ENCODE data around the gene DOCK9. TPM values are rescaled to one million over a fixed set of nuclear protein-coding genes. Genes with fewer than 3 reads are reported as not detected.

The DOCK9 gene
- polyA plus RNA-seq, 1 donor (not counting 4 experiments of a cell fraction or from before 2014, with no cell fraction given): 110 TPM

DNA sequence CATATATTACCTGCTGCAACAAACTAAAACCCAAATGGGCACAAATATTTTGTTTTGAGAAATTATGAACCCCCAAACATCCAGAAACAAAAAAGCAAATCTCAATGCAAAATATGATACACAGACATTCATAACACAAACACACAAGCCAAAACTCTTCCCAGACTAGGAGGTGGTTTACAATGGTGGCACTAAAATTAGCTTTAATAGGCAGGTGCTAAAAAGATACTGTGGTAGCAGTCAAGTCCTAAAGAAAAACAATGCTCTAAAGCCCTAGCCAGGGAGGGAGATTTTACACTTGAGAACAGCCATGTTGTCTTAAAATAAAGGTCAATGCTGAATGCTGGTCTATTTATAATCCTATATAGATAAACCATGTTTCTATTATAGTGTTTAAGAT lies 65.0 kb downstream of the DOCK9 start:
- DNase-seq (ENCODE audit: low read depth, low spot score) (no peak), FAIRE-seq (no peak)
- TF ChIP-seq, protein P1, sequence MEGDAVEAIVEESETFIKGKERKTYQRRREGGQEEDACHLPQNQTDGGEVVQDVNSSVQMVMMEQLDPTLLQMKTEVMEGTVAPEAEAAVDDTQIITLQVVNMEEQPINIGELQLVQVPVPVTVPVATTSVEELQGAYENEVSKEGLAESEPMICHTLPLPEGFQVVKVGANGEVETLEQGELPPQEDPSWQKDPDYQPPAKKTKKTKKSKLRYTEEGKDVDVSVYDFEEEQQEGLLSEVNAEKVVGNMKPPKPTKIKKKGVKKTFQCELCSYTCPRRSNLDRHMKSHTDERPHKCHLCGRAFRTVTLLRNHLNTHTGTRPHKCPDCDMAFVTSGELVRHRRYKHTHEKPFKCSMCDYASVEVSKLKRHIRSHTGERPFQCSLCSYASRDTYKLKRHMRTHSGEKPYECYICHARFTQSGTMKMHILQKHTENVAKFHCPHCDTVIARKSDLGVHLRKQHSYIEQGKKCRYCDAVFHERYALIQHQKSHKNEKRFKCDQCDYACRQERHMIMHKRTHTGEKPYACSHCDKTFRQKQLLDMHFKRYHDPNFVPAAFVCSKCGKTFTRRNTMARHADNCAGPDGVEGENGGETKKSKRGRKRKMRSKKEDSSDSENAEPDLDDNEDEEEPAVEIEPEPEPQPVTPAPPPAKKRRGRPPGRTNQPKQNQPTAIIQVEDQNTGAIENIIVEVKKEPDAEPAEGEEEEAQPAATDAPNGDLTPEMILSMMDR (optimal IDR thresholded peaks at IDR 0.05 in 1 of 3, IDR thresholded peaks at IDR 0.05 in 1 of 3, conservative IDR thresholded peaks at IDR 0.05 in 1 of 3; ENCODE audit: extremely low read depth in 1 of 3, insufficient read depth in 2 of 3, low read length in 3 of 3): no peak
- TF ChIP-seq EZH2 (IDR thresholded peaks at IDR 0.05; ENCODE audit: low read length): no peak
- Histone ChIP-seq H3K4me1 (ENCODE audit: control insufficient read depth, extremely low read depth, insufficient read depth, low read length) (peaks cover 28% of the 10 kb centered on the region), H4K20me1 (ENCODE audit: control insufficient read depth, extremely low read depth, insufficient read depth, low read length) (no peaks in the 10 kb centered on the region), H3K4me2 (ENCODE audit: control insufficient read depth, extremely low read depth, insufficient read depth, low read depth, low read length) (no peak overlapping the region), H3K79me2 (ENCODE audit: control insufficient read depth, insufficient read depth, low read length) (no peaks in the 10 kb centered on the region), H3K9me1 (ENCODE audit: control insufficient read depth, extremely low read depth, insufficient read depth, low read length) (no peaks in the 10 kb centered on the region), H3K9me3 (ENCODE audit: control insufficient read depth, low read depth, low read length) (no peaks in the 10 kb centered on the region), H2AFZ (ENCODE audit: control insufficient read depth, low read length) (no peak overlapping the region), H3K4me3 (ENCODE audit: control insufficient read depth in 2 of 3, extremely low read depth in 1 of 3, insufficient read depth in 2 of 3, low read depth in 1 of 3, low read length in 3 of 3) (no peak overlapping the region), H3K9ac (ENCODE audit: control insufficient read depth, extremely low read depth, insufficient read depth, low read length) (no peak overlapping the region), H3K27me3 (ENCODE audit: control insufficient read depth, extremely low read depth, insufficient read depth, low read length) (no peaks in the 10 kb centered on the region), H3K36me3 (ENCODE audit: control insufficient read depth in 2 of 2, extremely low read depth in 1 of 2, insufficient read depth in 2 of 2, low read length in 2 of 2) (peaks cover 9 to 12% of the 10 kb centered on the region in 2 experiments), H3K27ac (ENCODE audit: control insufficient read depth, insufficient read depth, low read length) (no peak overlapping the region)
- dilution Hi-C loops (cut with MboI; ENCODE audit: extremely low pct_ligation_motif_present, low sequenced_read_pairs): no loop called here

DNA sequence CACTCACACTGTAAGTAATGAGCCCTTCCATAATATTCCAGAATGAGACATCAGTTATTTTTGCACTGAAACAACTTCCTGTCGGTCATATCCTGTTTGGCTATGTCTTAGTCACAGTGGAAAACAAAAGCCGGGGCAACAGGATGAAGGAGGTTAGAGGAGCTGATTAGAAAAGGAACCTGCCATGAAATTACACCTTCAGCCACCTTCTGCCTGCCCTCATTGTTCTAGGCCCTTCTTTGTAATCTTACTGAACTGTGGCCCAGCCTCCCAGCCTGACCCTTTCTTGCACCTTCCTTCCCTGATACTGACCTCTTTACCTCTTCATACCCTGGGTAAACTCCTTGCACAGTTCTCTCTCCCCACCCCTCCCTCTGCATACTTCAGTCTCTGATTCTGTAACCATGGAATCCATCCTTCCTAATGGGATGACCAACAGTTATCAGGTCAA lies 67.3 kb downstream of the DOCK9 start:
- Histone ChIP-seq H3K27ac (ENCODE audit: control insufficient read depth, insufficient read depth, low read length) (peak overlapping the region; percentile 91), H2AFZ (ENCODE audit: control insufficient read depth, low read length) (peak overlapping the region; percentile 57), H3K9me3 (ENCODE audit: control insufficient read depth, low read depth, low read length) (no peaks in the 10 kb centered on the region), H3K27me3 (ENCODE audit: control insufficient read depth, extremely low read depth, insufficient read depth, low read length) (no peaks in the 10 kb centered on the region), H3K36me3 (ENCODE audit: control insufficient read depth in 2 of 2, extremely low read depth in 1 of 2, insufficient read depth in 2 of 2, low read length in 2 of 2) (peaks cover 7 to 13% of the 10 kb centered on the region in 2 experiments), H3K9me1 (ENCODE audit: control insufficient read depth, extremely low read depth, insufficient read depth, low read length) (no peaks in the 10 kb centered on the region), H3K9ac (ENCODE audit: control insufficient read depth, extremely low read depth, insufficient read depth, low read length) (no peak overlapping the region), H3K4me2 (ENCODE audit: control insufficient read depth, extremely low read depth, insufficient read depth, low read depth, low read length) (peak overlapping the region; percentile 30), H4K20me1 (ENCODE audit: control insufficient read depth, extremely low read depth, insufficient read depth, low read length) (no peaks in the 10 kb centered on the region), H3K79me2 (ENCODE audit: control insufficient read depth, insufficient read depth, low read length) (no peaks in the 10 kb centered on the region), H3K4me3 (ENCODE audit: control insufficient read depth in 2 of 3, extremely low read depth in 1 of 3, insufficient read depth in 2 of 3, low read depth in 1 of 3, low read length in 3 of 3) (no peak overlapping the region), H3K4me1 (ENCODE audit: control insufficient read depth, extremely low read depth, insufficient read depth, low read length) (peaks cover 28% of the 10 kb centered on the region)
- DNase-seq (ENCODE audit: low read depth, low spot score): no peak
- peak; percentile 83 for FAIRE-seq
- no peak for TF ChIP-seq EZH2 (IDR thresholded peaks at IDR 0.05; ENCODE audit: low read length)
- TF ChIP-seq, protein P1 (optimal IDR thresholded peaks at IDR 0.05 in 1 of 3, IDR thresholded peaks at IDR 0.05 in 1 of 3, conservative IDR thresholded peaks at IDR 0.05 in 1 of 3; ENCODE audit: extremely low read depth in 1 of 3, insufficient read depth in 2 of 3, low read length in 3 of 3): no peak
- dilution Hi-C loops (cut with MboI; ENCODE audit: extremely low pct_ligation_motif_present, low sequenced_read_pairs): no loop called here

Data from keratinocyte (primary cell).